Activated B cell treated with CpG ODN at 0.5 μM for 24 hours (primary cell): ENCODE results near the gene ZFR2. TPM values are rescaled to one million over a fixed set of nuclear protein-coding genes. Genes with fewer than 3 reads are reported as not detected.

Experiments
- ATAC-seq: fragments of 200-7000 bp; cut with Tn5 transposase; one replicate; pipeline ENCODE4 v1.10.0; 2021; ENCODE audit warnings: low read depth, mild to moderate bottlenecking, moderate library complexity
- CTCF ChIA-PET: fragments of 350-600 bp; sonication (Branson Sonifier 250); formaldehyde crosslinking; loops from one replicate; lab custom pipeline; 2021; ENCODE audit warnings: antibody characterized with exemption; lab: Charles Lee
- POLR2A ChIA-PET: fragments of 350-600 bp; sonication (Branson Sonifier 250); formaldehyde crosslinking; loops from one replicate; lab custom pipeline; 2021; ENCODE audit warnings: antibody characterized with exemption; lab: Charles Lee
- DNase-seq: peaks from one replicate; pipeline ENCODE4 v3.0.0; 2022
- H3K27ac Mint-ChIP-seq: one replicate; pipeline ENCODE4 v1.8.0; 2020; ENCODE audit warnings: mixed read lengths
- H3K27me3 Mint-ChIP-seq: one replicate; pipeline ENCODE4 v1.8.0; 2021; ENCODE audit warnings: mixed read lengths
- H3K36me3 Mint-ChIP-seq: one replicate; pipeline ENCODE4 v1.8.0; 2021; ENCODE audit warnings: low read depth, mixed read lengths
- H3K4me1 Mint-ChIP-seq: one replicate; pipeline ENCODE4 v1.8.0; 2021; ENCODE audit warnings: mixed read lengths
- H3K4me3 Mint-ChIP-seq: one replicate; pipeline ENCODE4 v1.8.0; 2020; ENCODE audit warnings: mild to moderate bottlenecking, mixed read lengths
- H3K9me3 Mint-ChIP-seq: one replicate; pipeline ENCODE4 v1.8.0; 2020; ENCODE audit warnings: mixed read lengths
- CTCF ChIP-seq: fragments of 200-600 bp; IDR thresholded peaks from one replicate; pipeline ENCODE4 v1.8.0; 2022; ENCODE audit warnings: antibody characterized with exemption, mild to moderate bottlenecking
- intact Hi-C: fragments of 100-400 bp; cut with micrococcal nuclease; formaldehyde crosslinking; loops from one replicate; pipeline ENCODE4 v1.15.1; 2024
- total RNA-seq: library from RNA; stranded (reverse); gene quantifications from 2 replicates; pipeline ENCODE4 v1.2.3, GENCODE V29; 2022

ZFR2 gene
- total RNA-seq, 1 donor from 2014 or later: 0.31 TPM

- intact Hi-C loops: no loop called here
- Mint-ChIP-seq H3K36me3 (peaks cover 8% of the 10 kb centered on the region), H3K27me3 (peaks cover 5% of the 10 kb centered on the region), H3K4me1 (peaks cover 21% of the 10 kb centered on the region), H3K4me3 (peak within 1 kb of the TSS; percentile 75), H3K9me3 (peaks cover 16% of the 10 kb centered on the region), H3K27ac (no peak within 1 kb of the TSS)
- no peak for TF ChIP-seq CTCF
- ChIA-PET POLR2A (interaction anchor here (0.8 to 1.6 kb wide), 2 partner anchors 23 to 26 kb away, joined by 3 to 5 read pairs; no protein-coding TSS in a partner anchor), CTCF (interaction anchor here (0.7 to 1.3 kb wide), 2 partner anchors 25 to 36 kb away, joined by 3 to 4 read pairs; no protein-coding TSS in a partner anchor)
- DNase-seq (no peak), ATAC-seq (peak; percentile 30)
Measured at GRCh38 chr19:3785938-3786824, 82.7 kb downstream of the ZFR2 start, which contains the start of gene MATK. TSS of gene MATK (minus strand) at chr19:3786381. CDS start at chr19:3785135, 1,246 bp downstream.

GRCh38 chr19:3785451-3785937 lies 83.3 kb downstream of the ZFR2 start:
- Mint-ChIP-seq H3K36me3 (peaks cover 10% of the 10 kb centered on the region), H3K27me3 (peaks cover 5% of the 10 kb centered on the region), H3K27ac (no peak overlapping the region), H3K9me3 (peaks cover 13% of the 10 kb centered on the region), H3K4me3 (peak overlapping the region; percentile 75), H3K4me1 (peaks cover 21% of the 10 kb centered on the region)
- DNase-seq (no peak), ATAC-seq (peak; percentile 27)
- intact Hi-C loops: no loop called here
- CTCF ChIA-PET: no interaction called here
- POLR2A ChIA-PET: no interaction called here
- no peak for TF ChIP-seq CTCF

GRCh38 chr19:3784607-3785450 lies 84.0 kb downstream of the ZFR2 start:
- POLR2A ChIA-PET: no interaction called here
- no peak for DNase-seq

GRCh38 chr19:3783660-3784584 lies 84.9 kb downstream of the ZFR2 start:
- ChIA-PET CTCF (no interaction called here), POLR2A (no interaction called here)
- Mint-ChIP-seq H3K4me1 (peaks cover 16% of the 10 kb centered on the region), H3K27me3 (peaks cover 4% of the 10 kb centered on the region), H3K4me3 (no peak overlapping the region), H3K27ac (no peak overlapping the region), H3K36me3 (peaks cover 10% of the 10 kb centered on the region), H3K9me3 (peaks cover 13% of the 10 kb centered on the region)
- intact Hi-C loops: loop anchor here (1.0 kb wide), 1 partner anchor 38 kb away; no protein-coding TSS in a partner anchor
- DNase-seq (no peak), ATAC-seq (peak; percentile 51)
- TF ChIP-seq CTCF: no peak

More at GRCh38 chr19:3784607-3785450, 84.0 kb downstream of the ZFR2 start:
- ATAC-seq: no peak
- intact Hi-C loops: no loop called here
- peaks cover 13% of the 10 kb centered on the region for H3K9me3 Mint-ChIP-seq
- no peak for TF ChIP-seq CTCF
- CTCF ChIA-PET: no interaction called here
- H3K4me1 Mint-ChIP-seq: peaks cover 21% of the 10 kb centered on the region
- peaks cover 10% of the 10 kb centered on the region for H3K36me3 Mint-ChIP-seq
- H3K27me3 Mint-ChIP-seq: peaks cover 5% of the 10 kb centered on the region
- peak overlapping the region; percentile 75 for H3K4me3 Mint-ChIP-seq
- no peak overlapping the region for H3K27ac Mint-ChIP-seq
